A549 (cell line): ENCODE results near the gene NAGPA. TPM values are rescaled to one million over a fixed set of nuclear protein-coding genes. Genes with fewer than 3 reads are reported as not detected.

Experiments
- ATAC-seq, 2 experiments: fragments of 200-7000 bp in 1 of 2; fragments of >200 bp in 1 of 2; cut with Nextera tagmentation in 1 of 2; cut with Tn5 transposase in 1 of 2; 3 replicates each; pipeline versions ENCODE4 v1.8.0 to v1.9.1; 2018 to 2020; ENCODE audit warnings: mild to moderate bottlenecking in 1 of 2, moderate library complexity in 1 of 2
- CTCF ChIA-PET: fragments of 300-600 bp; sonication (Branson Sonifier 250); formaldehyde crosslinking; extraction: SDS; loops from one replicate; lab custom pipeline; 2021; ENCODE audit warnings: antibody characterized with exemption, inconsistent platforms; lab: Yijun Ruan, JAX
- POLR2A ChIA-PET: fragments of 350-600 bp; formaldehyde crosslinking; extraction: SDS; loops from one replicate; lab custom pipeline; 2021; ENCODE audit warnings: antibody characterized with exemption, inconsistent platforms; lab: Yijun Ruan, JAX
- DNase-seq, 2 experiments: peaks; one replicate each; pipeline versions ENCODE4 v3.0.0 to v3.0.0-alpha.2; 2011 to 2016; ENCODE audit warnings: low read depth in 1 of 2, low spot score in 1 of 2
- FAIRE-seq: peaks from 2 replicates; lab custom pipeline; 2011; peaks lifted over from hg19 to GRCh38; lab: Jason Lieb, UNC
- H3K27ac ChIP-seq, 2 experiments: fragments of >200 bp; sonication (Bioruptor Twin); formaldehyde crosslinking; 3 replicates each; pipeline ENCODE4 v1.5.1; 2016 to 2017
- H3K4me1 ChIP-seq: fragments of >200 bp; sonication (Bioruptor Twin); formaldehyde crosslinking; 3 replicates; pipeline ENCODE4 v1.6.1; 2016
- H3K4me2 ChIP-seq: fragments of >200 bp; sonication (Bioruptor Twin); formaldehyde crosslinking; 3 replicates; pipeline ENCODE4 v1.6.1; 2016
- H3K4me3 ChIP-seq: fragments of >200 bp; sonication (Bioruptor Twin); formaldehyde crosslinking; 3 replicates; pipeline ENCODE4 v1.5.1; 2016
- H3K9me3 ChIP-seq: fragments of >200 bp; sonication (Bioruptor Twin); formaldehyde crosslinking; 3 replicates; pipeline ENCODE4 v1.6.1; 2016
- CBX2 ChIP-seq: fragments of 200-600 bp; sonication (generic); IDR thresholded peaks from 2 replicates; pipeline ENCODE4 v1.6.1; 2016; ENCODE audit warnings: low read depth, mild to moderate bottlenecking, borderline replicate concordance
- CHD4 ChIP-seq: fragments of 200-600 bp; sonication (generic); IDR thresholded peaks from 2 replicates; pipeline ENCODE4 v1.6.1; 2016; ENCODE audit warnings: antibody characterized with exemption, mild to moderate bottlenecking, borderline replicate concordance
- FOSL2 ChIP-seq, 2 experiments: fragments of 450-650 bp in 1 of 2; fragments of >200 bp in 1 of 2; sonication (Bioruptor Twin) in 1 of 2; formaldehyde crosslinking; IDR thresholded peaks; 2 replicates each; pipeline versions ENCODE4 v1.5.0 to v1.6.1; 2016 to 2020; ENCODE audit warnings: mild to moderate bottlenecking in 1 of 2, moderate library complexity in 1 of 2
- FOXS1 ChIP-seq: fragments of 250-450 bp; sonication (Bioruptor Pico); IDR thresholded peaks from 2 replicates; pipeline ENCODE4 v1.5.0; 2020; ENCODE audit warnings: mild to moderate bottlenecking, moderate library complexity
- HDAC2 ChIP-seq: fragments of 200-600 bp; sonication (generic); IDR thresholded peaks from 2 replicates; pipeline ENCODE4 v1.6.1; 2016
- HEYL ChIP-seq: fragments of 250-450 bp; sonication (Bioruptor Pico); IDR thresholded peaks from 2 replicates; pipeline ENCODE4 v1.8.0; 2021; ENCODE audit warnings: mild to moderate bottlenecking, moderate library complexity
- HOXA7 ChIP-seq: fragments of 250-450 bp; sonication (Bioruptor Pico); IDR thresholded peaks from 2 replicates; pipeline ENCODE4 v1.5.0; 2020; ENCODE audit warnings: mild to moderate bottlenecking, moderate library complexity
- JUN ChIP-seq, 2 experiments: fragments of >200 bp; sonication (Bioruptor Twin); formaldehyde crosslinking; IDR thresholded peaks; 2 replicates in 1 of 2; 3 replicates in 1 of 2; pipeline ENCODE4 v1.6.1; 2016 to 2017
- JUNB ChIP-seq: fragments of >200 bp; sonication (Bioruptor Twin); formaldehyde crosslinking; IDR thresholded peaks from 2 replicates; pipeline ENCODE4 v1.6.1; 2016
- KDM1A ChIP-seq: fragments of 200-600 bp; sonication (generic); IDR thresholded peaks from 2 replicates; pipeline ENCODE4 v1.6.1; 2016; ENCODE audit warnings: low read depth, mild to moderate bottlenecking
- KDM5A ChIP-seq: fragments of 200-600 bp; sonication (generic); IDR thresholded peaks from 2 replicates; pipeline ENCODE4 v1.6.1; 2016; ENCODE audit warnings: antibody characterized with exemption, mild to moderate bottlenecking
- NFE2L2 ChIP-seq: fragments of 150-350 bp; conservative IDR thresholded peaks from 2 replicates; pipeline ENCODE4 v1.6.1; 2014; ENCODE audit warnings: low read length
- NR3C1 ChIP-seq: fragments of >200 bp; sonication (Bioruptor Twin); formaldehyde crosslinking; IDR thresholded peaks from 3 replicates; pipeline ENCODE4 v1.6.1; 2017
- PHF8 ChIP-seq: fragments of 200-600 bp; sonication (generic); IDR thresholded peaks from 2 replicates; pipeline ENCODE4 v1.6.1; 2016; ENCODE audit warnings: low read depth, mild to moderate bottlenecking, antibody characterized with exemption, moderate library complexity, borderline replicate concordance
- POLR2AphosphoS2 ChIP-seq: conservative IDR thresholded peaks from 2 replicates; pipeline ENCODE4 v1.6.1; 2012; ENCODE audit warnings: low read length, improper control_type of control experiment, inconsistent platforms
- RCOR1 ChIP-seq: fragments of 150-350 bp; IDR thresholded peaks from 2 replicates; pipeline ENCODE4 v1.6.1; 2014; ENCODE audit warnings: antibody characterized with exemption, low read length, low read depth
- RFX5 ChIP-seq: fragments of 450-650 bp; IDR thresholded peaks from 2 replicates; pipeline ENCODE4 v1.7.1; 2014; ENCODE audit warnings: antibody characterized with exemption, mild to moderate bottlenecking, moderate library complexity
- RNF2 ChIP-seq: fragments of 200-600 bp; sonication (generic); IDR thresholded peaks from 2 replicates; pipeline ENCODE4 v1.6.1; 2016; ENCODE audit warnings: low read depth, mild to moderate bottlenecking, antibody characterized with exemption, moderate library complexity, borderline replicate concordance
- SMC3 ChIP-seq: fragments of >200 bp; sonication (Bioruptor Twin); formaldehyde crosslinking; IDR thresholded peaks from 3 replicates; pipeline ENCODE4 v1.6.1; 2018; ENCODE audit warnings: inconsistent platforms
- SREBF2 ChIP-seq: fragments of 450-650 bp; IDR thresholded peaks from 2 replicates; pipeline ENCODE4 v1.6.1; 2014; ENCODE audit warnings: mild to moderate bottlenecking, moderate library complexity
- TFCP2L1 ChIP-seq: fragments of 250-450 bp; sonication (Bioruptor Pico); IDR thresholded peaks from 2 replicates; pipeline ENCODE4 v1.5.0; 2021; ENCODE audit warnings: mild to moderate bottlenecking
- TP53 ChIP-seq: fragments of 250-450 bp; sonication (Bioruptor Pico); IDR thresholded peaks from 2 replicates; pipeline ENCODE4 v1.5.0; 2021; ENCODE audit warnings: mild to moderate bottlenecking, moderate library complexity
- ZC3H11A ChIP-seq: fragments of 450-650 bp; IDR thresholded peaks from 2 replicates; pipeline ENCODE4 v1.6.1; 2014; ENCODE audit warnings: antibody characterized with exemption, mild to moderate bottlenecking
- ZFP36 ChIP-seq: fragments of 450-650 bp; IDR thresholded peaks from 2 replicates; pipeline ENCODE4 v1.6.1; 2014; ENCODE audit warnings: borderline replicate concordance; ENCODE audit not compliant: partially characterized antibody
- ZNF302 ChIP-seq: fragments of 250-450 bp; sonication (Bioruptor Pico); IDR thresholded peaks from 2 replicates; pipeline ENCODE4 v1.9.0; 2021; ENCODE audit warnings: inconsistent platforms, mild to moderate bottlenecking, moderate library complexity
- WGBS: methylation state at CpG from one replicate; pipeline ENCODE4 v1.1.6; 2017; ENCODE audit errors: missing lambda C conversion rate; 5-methylcytosine and 5-hydroxymethylcytosine counted together
- polyA plus RNA-seq, 4 experiments: library from polyadenylated mRNA; depleted of rRNA in 3 of 4; stranded (reverse); fragments of >200 nt; fragmentation: RNase III in 1 of 4; extraction: RNeasy Plus Mini Kit Qiagen cat#74134 plus additional on column Dnase treatment in 1 of 4; gene quantifications; 2 replicates in 3 of 4; 3 replicates in 1 of 4; pipeline ENCODE4 v1.2.3, GENCODE V29; 2011 to 2017
- TF ChIP-seq, protein P1 (sequence below): fragments of >200 bp; sonication (Bioruptor Twin); formaldehyde crosslinking; IDR thresholded peaks from 3 replicates; pipeline ENCODE4 v1.6.1; 2016
- TF ChIP-seq, protein P2 (sequence below): fragments of 250-450 bp; sonication (Bioruptor Pico); IDR thresholded peaks from 2 replicates; pipeline ENCODE4 v1.5.0; 2020; ENCODE audit warnings: low read depth, mild to moderate bottlenecking, moderate library complexity
- TF ChIP-seq, protein P3 (sequence below): fragments of 450-650 bp; IDR thresholded peaks from 2 replicates; pipeline ENCODE4 v1.6.1; 2014; ENCODE audit warnings: antibody characterized with exemption
- TF ChIP-seq, protein P4 (sequence below): IDR thresholded peaks from 2 replicates; pipeline ENCODE4 v1.6.1; 2012
- TF ChIP-seq, protein P5 (sequence below): fragments of 250-450 bp; sonication (Bioruptor Pico); IDR thresholded peaks from 2 replicates; pipeline ENCODE4 v1.5.0; 2021; ENCODE audit warnings: mild to moderate bottlenecking, moderate library complexity, borderline replicate concordance
- TF ChIP-seq, protein P6 (sequence below): IDR thresholded peaks from 2 replicates; pipeline ENCODE4 v1.6.1; 2012; ENCODE audit warnings: low read depth, borderline replicate concordance

The NAGPA gene
- polyA plus RNA-seq, 2 of the 4 experiments (the other 2 are of a cell fraction): 6.5 to 17.3 TPM

DNA sequence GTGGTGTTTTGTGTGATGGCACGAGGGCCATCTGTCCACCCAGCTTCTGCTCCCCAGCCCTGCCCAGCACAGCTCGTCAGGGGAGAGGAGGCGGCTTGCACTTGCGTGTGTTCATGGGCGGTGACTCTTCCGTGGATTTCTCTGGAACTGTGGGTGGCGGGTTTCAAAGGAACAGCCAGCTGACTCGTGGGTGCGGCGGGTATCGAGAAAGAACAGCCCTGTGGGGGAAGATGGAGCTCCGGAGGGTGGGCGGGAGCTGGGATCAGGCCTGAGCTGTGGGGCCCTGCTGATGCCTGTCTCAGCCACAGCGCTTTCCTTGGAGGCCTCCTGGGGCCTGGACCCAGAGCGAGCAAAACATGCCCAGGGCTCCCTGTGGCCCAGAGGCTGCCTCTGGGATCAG is 13.2 kb downstream of the NAGPA start (continued):
- TF ChIP-seq, protein P1, sequence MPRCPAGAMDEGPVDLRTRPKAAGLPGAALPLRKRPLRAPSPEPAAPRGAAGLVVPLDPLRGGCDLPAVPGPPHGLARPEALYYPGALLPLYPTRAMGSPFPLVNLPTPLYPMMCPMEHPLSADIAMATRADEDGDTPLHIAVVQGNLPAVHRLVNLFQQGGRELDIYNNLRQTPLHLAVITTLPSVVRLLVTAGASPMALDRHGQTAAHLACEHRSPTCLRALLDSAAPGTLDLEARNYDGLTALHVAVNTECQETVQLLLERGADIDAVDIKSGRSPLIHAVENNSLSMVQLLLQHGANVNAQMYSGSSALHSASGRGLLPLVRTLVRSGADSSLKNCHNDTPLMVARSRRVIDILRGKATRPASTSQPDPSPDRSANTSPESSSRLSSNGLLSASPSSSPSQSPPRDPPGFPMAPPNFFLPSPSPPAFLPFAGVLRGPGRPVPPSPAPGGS: no peak

DNA sequence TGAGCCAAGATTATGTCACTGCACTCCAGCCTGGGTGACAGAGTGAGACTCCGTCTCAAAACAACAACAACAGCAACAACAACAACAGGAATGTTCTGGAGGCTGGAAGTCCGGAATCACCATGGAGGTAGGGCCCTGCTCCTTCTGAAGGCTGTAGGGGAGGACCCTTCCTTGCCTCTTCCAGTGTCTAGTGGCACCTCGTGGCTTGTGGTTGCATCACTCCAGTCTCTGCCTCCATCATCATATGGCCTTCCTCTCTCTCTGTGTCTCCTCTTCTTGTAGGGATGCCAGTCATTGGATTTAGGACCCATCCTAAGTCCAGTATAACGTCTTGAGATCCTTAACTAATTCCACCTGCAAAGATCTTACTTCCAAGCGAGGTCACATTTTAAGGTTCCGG is 14.0 kb downstream of the NAGPA start:
- no peak for ATAC-seq
- CTCF ChIA-PET: interaction anchor here (1.6 kb wide), 1 partner anchor 64 kb away, joined by 3 read pairs; no protein-coding TSS in a partner anchor
- TF ChIP-seq SMC3 (no peak), HEYL (CRISPR knock-in tag) (no peak), KDM5A (no peak), JUNB (no peak), NFE2L2 (no peak), NR3C1 (no peak), FOXS1 (CRISPR knock-in tag) (no peak), JUN (IDR thresholded peaks at IDR 0.05) (no peak), RFX5 (no peak)
- TF ChIP-seq, protein P2, sequence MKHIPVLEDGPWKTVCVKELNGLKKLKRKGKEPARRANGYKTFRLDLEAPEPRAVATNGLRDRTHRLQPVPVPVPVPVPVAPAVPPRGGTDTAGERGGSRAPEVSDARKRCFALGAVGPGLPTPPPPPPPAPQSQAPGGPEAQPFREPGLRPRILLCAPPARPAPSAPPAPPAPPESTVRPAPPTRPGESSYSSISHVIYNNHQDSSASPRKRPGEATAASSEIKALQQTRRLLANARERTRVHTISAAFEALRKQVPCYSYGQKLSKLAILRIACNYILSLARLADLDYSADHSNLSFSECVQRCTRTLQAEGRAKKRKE: no peak
- TF ChIP-seq, protein P3, sequence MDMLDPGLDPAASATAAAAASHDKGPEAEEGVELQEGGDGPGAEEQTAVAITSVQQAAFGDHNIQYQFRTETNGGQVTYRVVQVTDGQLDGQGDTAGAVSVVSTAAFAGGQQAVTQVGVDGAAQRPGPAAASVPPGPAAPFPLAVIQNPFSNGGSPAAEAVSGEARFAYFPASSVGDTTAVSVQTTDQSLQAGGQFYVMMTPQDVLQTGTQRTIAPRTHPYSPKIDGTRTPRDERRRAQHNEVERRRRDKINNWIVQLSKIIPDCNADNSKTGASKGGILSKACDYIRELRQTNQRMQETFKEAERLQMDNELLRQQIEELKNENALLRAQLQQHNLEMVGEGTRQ: no peak
- TF ChIP-seq, all 56 proteins: peak for 0
- DNase-seq (no peak), FAIRE-seq (no peak)
- Histone ChIP-seq H3K27ac (no peak overlapping the region), H3K4me1 (peaks cover under 1% of the 10 kb centered on the region; the same call in 1 of the 3 replicates), H3K4me2 (no peak overlapping the region), H3K9me3 (no peaks in the 10 kb centered on the region), H3K4me3 (no peak overlapping the region)
- WGBS: 46% methylated on average over 6 of the region's 6 CpGs
- POLR2A ChIA-PET: no interaction called here

DNA sequence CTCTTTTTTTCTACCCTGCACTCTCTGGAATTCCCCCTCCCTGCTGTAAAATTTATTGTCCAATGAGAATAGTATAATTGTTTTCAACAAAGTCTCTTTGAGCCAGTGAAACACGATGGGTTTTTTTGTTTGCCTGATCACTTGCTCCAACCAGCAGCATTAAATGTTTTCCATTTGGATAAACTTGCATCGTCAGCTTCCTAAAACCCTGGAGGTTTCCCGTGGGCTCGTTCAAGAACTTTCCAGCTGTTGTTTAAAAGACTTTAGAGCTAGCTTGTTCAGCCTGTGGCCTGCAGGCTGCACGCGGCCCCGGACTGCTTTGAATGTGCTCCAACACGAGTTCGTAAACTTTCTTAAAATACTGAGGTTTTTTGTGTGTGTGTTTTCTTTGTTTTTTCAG is 14.9 kb downstream of the NAGPA start:
- CTCF ChIA-PET: no interaction called here

DNA sequence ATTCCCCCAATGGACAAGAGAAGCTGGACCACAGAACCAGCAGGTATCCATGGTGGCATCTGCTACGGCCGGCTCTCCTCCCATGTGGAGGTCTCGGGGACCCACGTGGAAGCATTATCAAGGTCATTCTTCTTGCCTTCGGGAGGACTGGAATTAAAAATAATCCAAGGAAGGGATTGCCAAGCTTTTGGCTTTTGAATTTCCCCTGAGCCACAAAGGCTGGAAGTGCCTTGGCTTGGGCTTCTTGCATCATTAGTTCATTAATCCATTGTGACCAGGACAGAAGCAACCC is 16.1 kb downstream of the NAGPA start:
- TF ChIP-seq ZC3H11A (no peak), HDAC2 (no peak), RNF2 (no peak), POLR2AphosphoS2 (no peak), FOSL2 (IDR thresholded peaks at IDR 0.05) (no peak), FOSL2 (CRISPR knock-in tag; IDR thresholded peaks at IDR 0.05) (no peak), PHF8 (no peak), RCOR1 (no peak), SMC3 (no peak), ZFP36 (no peak), CBX2 (no peak), KDM1A (no peak), CHD4 (no peak), TP53 (CRISPR knock-in tag) (no peak), HOXA7 (CRISPR knock-in tag) (no peak), SREBF2 (no peak)
- TF ChIP-seq, protein P4, sequence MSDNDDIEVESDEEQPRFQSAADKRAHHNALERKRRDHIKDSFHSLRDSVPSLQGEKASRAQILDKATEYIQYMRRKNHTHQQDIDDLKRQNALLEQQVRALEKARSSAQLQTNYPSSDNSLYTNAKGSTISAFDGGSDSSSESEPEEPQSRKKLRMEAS: no peak
- TF ChIP-seq, protein P5, sequence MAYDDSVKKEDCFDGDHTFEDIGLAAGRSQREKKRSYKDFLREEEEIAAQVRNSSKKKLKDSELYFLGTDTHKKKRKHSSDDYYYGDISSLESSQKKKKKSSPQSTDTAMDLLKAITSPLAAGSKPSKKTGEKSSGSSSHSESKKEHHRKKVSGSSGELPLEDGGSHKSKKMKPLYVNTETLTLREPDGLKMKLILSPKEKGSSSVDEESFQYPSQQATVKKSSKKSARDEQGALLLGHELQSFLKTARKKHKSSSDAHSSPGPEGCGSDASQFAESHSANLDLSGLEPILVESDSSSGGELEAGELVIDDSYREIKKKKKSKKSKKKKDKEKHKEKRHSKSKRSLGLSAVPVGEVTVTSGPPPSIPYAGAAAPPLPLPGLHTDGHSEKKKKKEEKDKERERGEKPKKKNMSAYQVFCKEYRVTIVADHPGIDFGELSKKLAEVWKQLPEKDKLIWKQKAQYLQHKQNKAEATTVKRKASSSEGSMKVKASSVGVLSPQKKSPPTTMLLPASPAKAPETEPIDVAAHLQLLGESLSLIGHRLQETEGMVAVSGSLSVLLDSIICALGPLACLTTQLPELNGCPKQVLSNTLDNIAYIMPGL: no peak
- ChIA-PET POLR2A (no interaction called here), CTCF (no interaction called here)
- Histone ChIP-seq H3K4me2 (no peak overlapping the region), H3K4me1 (no peaks in the 10 kb centered on the region), H3K9me3 (no peaks in the 10 kb centered on the region), H3K4me3 (no peak overlapping the region), H3K27ac (no peak overlapping the region)
- ATAC-seq: no peak
- no peak for FAIRE-seq
- no peak for DNase-seq
- 75% methylated on average over 5 of the region's 5 CpGs for WGBS

More for the DNA sequence above, 14.9 kb downstream of the NAGPA start:
- DNase-seq (no peak), ATAC-seq (no peak), FAIRE-seq (no peak)
- no peak overlapping the region for H3K4me2 ChIP-seq
- H3K9me3 ChIP-seq: no peaks in the 10 kb centered on the region
- POLR2A ChIA-PET: no interaction called here
- TF ChIP-seq KDM5A: no peak
- TF ChIP-seq ZNF302: no peak
- TF ChIP-seq TFCP2L1 (CRISPR knock-in tag): no peak
- TF ChIP-seq, protein P6, sequence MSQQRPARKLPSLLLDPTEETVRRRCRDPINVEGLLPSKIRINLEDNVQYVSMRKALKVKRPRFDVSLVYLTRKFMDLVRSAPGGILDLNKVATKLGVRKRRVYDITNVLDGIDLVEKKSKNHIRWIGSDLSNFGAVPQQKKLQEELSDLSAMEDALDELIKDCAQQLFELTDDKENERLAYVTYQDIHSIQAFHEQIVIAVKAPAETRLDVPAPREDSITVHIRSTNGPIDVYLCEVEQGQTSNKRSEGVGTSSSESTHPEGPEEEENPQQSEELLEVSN: no peak
- WGBS: 50% methylated on average over 9 of the region's 9 CpGs
- H3K4me3 ChIP-seq: no peak overlapping the region
- no peak overlapping the region for H3K27ac ChIP-seq
- no peaks in the 10 kb centered on the region for H3K4me1 ChIP-seq
